Epidermal melanocyte (primary cell): ENCODE measurements around the gene DLG2.
"Not testable (repeated sequence)": the region's sequence is repeated elsewhere in the genome, so short reads cannot be mapped to it uniquely, and the experiment has no call there.

Experiments
- DNase-seq: peaks from one replicate; pipeline ENCODE4 v3.0.0; 2011; ENCODE audit warnings: low spot score; ENCODE audit not compliant: insufficient read length

The DLG2 gene

DNA sequence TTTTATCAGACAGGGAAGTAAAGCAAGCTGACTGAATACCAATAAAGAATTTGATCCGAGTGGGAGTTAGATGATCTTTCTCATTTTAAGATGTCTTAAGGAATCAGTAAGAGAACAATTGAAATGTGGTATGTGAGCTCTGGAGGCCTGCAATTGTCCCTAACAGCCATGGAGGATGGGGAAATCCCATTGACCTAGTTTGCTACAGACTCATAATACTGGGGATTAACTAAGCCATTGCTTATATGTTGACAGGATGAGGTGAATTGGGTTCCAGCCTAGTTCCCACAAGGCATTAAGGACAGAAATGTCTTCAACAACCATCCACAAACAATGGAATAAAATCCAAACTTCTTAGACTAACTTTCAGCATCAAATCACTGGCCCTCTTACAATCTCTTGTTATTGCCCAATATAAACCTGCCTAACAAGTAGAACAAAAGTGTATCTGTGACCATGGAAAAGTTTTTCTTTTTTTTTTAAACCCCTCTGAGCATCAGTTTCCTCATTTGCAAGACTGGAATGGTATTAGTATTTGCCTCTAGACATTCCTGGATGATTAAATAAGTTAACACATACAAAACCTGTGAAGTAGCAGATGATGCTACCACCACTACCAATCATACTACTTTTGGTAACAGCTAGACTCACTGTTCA lies 773.2 kb downstream of the DLG2 start:
- DNase-seq: no peak

DNA sequence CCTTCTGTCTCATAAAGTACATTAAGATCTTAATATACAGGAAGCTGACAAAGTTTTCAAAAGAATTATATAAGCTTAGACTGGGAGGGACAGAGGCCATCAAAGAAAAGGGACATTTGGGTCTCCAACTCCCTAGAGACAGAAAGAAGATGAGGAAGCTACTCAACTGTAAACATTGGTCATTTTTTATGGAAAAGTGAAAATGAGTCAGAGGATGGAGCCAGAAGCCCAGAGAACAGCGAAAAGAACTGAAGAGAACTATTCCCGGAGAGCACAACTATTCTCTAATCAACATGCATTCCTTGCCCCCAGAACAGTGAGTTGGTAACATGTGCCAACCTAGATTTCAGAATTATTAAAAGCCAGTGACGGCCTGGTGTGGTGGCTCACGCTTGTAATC lies 779.3 kb downstream of the DLG2 start:
- DNase-seq: no peak

DNA sequence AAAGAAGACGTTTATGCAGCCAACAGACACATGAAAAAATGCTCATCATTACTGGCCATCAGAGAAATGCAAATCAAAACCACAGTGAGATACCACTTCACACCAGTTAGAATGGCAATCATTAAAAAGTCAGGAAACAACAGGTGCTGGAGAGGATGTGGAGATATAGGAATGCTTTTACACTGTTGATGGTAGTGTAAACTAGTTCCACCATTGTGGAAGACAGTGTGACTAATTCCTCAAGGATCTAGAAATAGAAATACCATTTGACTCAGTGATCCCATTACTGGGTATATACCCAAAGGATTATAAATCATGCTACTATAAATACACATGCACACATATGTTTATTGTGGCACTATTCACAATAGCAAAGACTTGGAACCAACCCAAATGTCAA lies 786.9 kb downstream of the DLG2 start:
- DNase-seq: not testable (repeated sequence)

DNA sequence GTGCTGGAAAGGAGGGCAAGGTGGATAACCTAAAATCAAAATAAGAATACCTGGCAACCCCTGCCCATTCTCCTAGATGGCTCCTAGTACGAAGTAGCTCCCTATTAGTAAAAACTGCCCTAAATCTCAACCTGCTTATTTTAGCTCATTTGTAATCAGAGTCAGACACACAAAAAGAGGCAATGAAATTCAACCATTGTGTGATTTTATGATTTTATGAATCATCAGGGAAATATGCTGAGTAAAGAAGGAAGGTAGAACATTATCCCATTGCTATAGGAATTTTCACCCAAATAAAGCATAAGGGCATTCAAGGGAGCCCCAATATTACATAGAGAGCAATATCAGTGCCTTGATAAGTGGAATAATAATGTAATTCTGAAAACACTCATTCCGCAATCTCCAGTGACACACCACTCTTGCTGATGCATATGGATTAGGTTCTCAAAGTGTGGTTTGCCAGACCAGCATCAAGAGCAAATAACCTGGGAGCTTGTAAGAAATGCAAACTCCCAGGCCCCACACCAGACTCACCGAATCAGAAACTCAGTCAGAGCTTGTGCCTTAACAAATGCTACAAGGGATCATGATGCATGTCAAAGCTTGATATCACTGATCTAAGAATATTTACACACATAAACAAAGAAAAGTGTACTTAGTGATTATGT lies 789.6 kb downstream of the DLG2 start:
- DNase-seq: no peak

DNA sequence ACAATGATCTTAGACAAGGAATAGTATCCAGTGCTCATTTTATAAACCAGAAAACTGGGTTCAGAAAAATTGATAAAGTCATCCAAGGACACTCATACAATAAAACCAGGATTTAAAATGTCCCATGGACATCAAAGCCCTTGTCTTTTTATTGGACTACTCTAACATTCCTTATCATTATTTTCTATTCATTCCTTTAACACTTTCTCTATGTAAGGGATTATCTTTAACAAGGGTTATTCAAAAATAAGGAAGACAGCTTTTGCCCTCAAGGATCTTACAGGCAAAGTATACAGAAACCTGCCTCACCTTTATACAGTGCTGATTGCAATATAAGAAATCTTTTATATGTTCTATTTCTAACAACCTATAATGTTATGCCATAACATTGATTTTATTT lies 790.8 kb downstream of the DLG2 start:
- no peak for DNase-seq

DNA sequence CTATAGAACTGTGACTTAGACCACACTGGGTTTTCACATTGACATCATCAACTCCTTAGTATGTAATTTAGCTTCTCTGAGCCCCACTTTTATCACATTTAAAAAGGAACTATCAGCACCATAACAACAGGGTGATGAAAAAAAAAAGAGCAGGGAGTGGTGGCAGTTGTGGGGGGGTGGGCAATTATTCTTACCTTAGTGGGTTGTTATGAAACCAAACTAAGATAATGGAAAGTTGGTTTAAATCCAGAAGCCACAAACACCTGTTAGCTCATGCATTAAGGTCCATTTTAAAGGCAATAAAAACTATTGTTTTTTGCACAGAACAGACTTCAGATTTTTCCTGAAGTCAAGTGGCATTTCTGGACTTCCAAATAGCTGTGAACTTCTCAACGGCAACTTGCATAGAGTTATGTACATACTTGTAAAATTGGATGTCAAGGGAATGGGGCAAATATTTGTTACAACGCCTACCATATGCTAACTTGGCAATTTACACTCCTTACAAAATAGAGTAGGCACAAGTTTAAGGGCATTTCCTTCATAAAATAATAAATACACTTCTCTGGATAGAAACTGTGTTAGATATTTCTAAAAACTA lies 793.6 kb downstream of the DLG2 start:
- DNase-seq: no peak

DNA sequence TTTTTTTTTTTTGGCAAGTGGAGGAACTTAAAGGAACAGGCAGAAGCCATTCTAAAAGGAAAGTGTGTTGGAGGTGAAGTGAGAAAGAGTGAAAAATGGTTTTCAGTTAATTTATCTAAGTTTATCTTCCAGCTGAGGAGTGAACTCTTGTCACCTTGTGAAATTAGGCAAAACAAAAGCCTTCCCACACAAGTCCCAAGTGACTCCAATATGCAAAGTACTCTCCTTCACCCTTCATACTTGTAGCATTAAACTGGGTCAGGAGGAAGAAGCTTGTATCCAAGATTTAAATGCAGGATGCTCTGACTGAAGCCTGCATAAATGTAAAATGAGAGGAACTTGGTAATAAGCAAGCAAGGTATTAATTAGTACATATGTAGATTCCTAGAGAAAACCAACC lies 796.8 kb downstream of the DLG2 start:
- DNase-seq: no peak

DNA sequence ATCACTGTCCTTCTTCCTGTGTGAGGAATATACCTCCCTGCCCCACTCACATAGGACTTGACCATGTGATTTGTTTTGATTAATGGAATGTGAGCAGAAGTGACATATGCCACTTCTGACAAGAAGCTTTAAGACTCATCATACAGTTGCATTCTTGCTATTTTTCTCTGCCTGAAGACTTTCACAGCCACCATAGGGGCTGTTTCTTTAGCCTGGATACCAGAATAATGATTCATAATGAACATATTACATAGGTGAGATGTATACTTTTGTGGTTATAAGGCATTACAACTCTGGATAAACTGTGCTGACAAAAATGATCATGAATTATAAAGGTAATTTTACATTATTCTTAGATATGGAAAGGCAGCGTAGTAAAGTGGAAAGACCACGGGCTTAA lies 798.0 kb downstream of the DLG2 start:
- DNase-seq: no peak

DNA sequence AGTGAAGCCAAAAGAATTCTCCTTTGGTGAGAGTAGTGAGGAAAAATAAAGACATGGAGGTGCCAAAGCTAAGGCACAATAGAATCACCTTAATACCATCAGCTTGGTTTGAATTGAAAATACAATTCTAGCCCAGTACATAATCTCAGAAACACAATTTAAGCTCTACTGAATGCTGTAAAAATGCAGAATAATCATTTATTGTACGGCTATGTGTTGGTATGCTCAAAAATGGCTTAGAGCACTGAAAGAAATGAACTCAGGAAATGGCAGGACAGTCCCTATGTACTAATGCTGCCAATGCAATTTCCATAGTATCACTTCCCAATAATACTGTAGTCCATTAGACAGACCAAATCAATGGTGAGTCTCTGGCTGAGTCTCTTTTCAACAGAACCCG lies 798.5 kb downstream of the DLG2 start:
- no peak for DNase-seq

DNA sequence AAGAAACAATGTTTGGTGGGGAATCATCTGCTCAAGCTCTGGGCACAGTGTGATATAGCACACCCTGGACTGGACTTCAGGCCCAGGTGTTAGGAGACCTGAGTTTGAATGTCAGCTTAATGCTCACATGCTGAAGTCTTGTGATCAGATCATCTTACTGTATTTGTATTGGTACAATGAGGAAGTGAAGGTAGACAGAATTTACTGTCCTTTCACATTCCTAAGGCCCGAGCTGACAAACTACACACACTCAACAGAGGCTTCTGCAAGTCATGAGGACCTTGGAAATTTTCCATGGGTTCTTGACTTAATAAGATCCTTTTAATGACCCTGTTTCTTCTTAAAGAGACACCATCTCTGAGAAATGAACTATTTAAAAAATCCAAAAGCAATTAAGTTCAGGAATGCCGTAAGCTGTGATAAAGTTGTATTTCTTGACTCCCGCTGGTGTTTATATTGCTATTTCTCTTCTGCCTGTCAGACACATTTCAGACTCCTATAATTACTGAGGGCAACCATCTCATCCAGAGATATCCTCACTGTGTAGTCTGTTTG lies 802.0 kb downstream of the DLG2 start:
- no peak for DNase-seq

DNA sequence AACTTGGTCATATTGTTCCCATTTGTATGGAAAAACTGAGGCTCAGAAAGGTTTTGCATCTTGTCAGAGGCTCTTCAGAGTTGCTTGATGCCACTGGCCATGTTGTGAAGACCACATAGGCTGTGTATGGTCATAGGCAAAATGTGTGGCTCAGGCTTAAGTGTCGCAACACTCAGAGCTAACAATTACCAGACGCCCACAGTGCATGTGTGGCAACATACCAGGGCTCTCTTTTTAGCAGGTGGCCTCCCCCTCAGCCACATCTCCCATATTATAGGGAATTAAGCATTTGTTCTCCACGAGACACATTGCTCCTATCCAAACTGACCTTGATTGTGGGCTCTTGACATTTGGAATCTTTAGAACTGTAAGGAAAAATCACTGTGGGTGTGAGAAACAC lies 802.5 kb downstream of the DLG2 start:
- DNase-seq: no peak

DNA sequence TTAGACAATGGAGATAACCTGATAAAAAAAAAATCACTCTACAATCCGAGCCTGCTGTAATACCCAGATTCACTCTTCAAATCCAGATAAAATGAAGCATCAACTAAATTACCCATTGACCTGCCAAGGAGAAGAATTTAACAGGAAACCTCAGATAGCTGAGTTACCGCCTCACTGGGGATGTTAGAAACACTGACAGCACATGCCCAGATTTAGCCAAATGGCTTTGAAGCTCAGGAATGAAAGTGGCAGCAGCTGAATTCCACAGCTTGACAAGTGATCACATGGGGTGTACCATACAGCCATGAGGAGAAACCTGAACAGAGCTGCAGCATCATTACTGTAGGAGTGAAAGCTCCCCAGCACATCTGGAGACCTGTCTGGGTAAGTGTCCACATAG lies 807.6 kb downstream of the DLG2 start:
- no peak for DNase-seq

DNA sequence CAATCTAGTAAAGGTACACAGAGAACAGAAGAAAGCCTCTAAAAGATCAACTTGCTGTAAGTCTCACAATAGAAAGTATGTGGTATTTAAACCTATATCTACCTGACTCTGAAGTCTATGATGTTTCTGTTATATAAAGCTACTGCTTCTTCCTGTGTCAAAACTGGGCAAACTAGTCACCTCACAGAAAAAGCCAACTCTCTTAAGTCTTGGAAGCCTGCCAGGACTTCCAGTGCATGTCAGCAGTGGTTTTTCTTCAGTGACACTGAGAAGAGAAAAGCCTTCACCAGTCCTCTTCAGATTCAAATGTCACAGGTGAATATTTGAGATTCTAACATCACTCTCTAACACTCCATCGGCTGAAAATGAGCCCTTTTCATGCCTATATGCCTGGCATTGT lies 808.0 kb downstream of the DLG2 start:
- DNase-seq: no peak

DNA sequence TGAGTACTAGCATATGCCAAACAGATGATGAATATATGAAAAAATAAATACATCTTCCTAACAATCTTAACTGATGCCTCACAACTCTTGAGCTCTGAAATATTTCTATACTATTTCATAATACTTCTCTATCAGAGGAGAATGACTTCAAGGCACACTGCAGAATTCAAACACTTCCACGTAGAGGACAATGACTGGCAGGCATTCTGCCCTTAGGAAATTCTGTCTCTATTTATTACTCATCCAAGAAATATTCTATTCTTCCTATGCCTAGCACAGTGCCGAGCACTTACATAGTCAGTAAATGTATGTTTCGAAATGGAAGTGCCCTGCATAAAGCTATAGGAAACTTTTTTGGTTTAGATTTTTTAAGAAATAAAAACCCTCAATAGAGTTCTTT lies 809.1 kb downstream of the DLG2 start:
- no peak for DNase-seq

DNA sequence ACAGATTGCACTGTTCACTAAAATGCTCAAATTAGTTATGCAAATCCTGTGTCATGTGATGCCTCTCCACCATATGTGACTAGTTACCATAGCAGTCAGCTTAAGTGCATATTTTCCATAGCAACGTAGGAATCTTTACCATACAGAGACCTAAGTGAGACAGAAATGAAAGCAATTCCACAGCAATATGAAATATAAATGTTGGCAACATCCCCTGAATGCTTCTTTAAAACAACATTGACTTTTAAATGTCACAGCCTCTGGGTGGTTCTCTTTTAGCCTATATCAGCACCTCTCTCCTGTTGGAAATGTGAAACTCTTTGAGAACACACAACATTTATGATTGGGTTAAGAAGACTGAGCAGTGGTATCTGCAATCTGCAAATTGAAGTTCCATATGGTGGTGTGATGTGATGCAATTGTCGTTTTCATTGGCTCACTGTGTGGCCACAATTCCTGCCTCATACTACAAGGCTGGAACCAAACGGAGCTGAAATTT lies 814.6 kb downstream of the DLG2 start:
- DNase-seq: no peak

DNA sequence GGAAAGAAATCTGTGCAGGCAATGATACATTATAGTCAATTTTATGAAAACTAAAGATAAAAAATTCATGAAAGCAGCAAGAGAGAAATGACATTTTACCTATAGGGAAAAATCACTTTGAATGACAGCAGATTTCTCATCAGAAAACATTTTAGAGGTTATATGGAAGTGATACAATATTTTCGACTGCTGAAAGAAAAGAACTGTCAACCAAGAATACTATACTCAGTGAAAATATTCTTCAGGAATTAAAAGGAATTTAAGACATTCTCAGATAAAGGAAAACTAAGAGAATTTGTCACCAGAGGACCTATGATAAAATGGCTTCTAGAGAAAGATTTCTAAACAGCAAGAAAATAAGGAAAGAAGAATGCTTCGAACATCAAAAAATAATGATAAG lies 820.8 kb downstream of the DLG2 start:
- no peak for DNase-seq

DNA sequence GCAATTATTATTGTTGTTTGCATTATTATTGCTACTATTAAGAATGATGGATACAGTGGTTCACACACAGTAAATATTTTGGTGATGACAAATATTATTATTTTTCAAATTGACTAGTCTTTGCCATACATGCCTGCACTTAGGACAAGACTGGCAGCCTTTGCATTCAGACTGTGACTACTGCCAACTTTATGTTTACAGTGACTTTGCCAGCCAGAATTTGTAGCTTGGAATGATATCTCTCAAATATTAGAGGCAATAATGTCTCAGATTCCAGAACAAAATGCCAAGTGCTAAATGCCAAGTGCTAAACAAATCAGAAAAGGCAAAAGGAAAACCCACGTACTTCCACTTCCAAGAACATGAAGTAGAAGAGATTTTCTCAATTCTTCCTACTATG lies 823.1 kb downstream of the DLG2 start:
- no peak for DNase-seq

DNA sequence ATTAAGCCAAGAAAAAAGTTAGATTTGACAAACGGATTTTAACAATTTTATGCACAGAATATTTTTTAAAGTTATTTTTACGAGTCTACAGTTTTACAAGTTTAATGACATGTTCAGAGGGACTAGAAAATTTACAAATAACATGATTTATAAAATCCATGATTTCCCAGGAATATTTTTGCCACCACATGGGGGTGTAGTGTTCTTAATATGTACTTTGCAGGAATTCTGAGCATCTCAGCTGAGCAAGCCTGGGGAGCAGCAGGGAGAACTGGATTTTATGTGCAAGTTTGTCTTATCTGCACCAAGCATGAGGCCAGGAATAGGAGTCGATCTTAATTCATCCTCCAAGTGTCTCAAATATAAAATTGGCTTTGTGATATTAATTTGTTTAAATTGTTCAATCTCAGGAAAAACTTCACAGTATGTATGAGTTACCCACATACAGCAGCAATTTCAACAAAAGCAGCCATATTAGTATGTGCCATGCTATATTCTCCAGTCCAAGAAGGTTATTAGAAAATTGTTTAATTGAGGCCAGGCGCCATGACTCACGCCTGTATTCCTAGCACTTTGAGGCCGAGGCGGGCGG lies 826.3 kb downstream of the DLG2 start:
- DNase-seq: no peak

DNA sequence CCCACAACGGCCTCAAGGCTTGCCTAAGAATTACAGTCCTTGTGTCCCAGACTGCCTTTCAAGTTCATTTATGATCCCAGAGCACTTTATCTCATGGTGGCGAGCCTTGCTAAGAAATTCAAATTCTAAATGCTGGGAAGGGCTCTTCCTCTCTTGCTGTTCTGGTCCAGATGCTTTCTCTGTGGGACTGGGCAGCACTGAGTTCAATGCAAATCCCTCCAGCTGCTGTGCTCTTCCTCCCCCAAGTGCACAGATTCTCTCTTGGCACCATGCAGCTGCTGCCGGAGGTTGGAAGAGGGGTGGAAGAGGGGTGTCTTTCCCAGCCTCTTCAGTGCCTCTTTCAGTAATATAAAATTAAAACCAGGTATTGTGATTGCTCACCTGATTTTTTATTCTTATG lies 828.0 kb downstream of the DLG2 start:
- no peak for DNase-seq

DNA sequence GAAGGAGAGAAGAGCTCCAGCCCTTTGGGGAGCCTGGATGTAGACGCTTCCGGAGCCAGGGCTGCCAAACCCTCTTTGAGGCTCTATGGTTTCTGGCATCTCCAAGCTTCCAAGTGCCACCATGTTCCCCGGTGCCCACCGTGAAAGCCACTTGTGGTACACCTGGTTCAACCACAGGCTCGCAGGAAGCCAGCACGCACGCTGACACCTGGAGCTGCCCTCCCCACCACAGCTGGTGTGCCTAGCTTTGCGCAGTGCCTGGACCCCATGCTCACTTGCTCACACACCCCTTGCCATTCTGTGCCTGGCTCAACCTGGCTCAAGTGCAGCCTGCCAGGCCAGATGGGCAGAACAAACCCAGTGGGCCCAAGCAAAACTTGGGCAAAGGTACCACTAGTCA lies 831.4 kb downstream of the DLG2 start:
- DNase-seq: no peak

DNA sequence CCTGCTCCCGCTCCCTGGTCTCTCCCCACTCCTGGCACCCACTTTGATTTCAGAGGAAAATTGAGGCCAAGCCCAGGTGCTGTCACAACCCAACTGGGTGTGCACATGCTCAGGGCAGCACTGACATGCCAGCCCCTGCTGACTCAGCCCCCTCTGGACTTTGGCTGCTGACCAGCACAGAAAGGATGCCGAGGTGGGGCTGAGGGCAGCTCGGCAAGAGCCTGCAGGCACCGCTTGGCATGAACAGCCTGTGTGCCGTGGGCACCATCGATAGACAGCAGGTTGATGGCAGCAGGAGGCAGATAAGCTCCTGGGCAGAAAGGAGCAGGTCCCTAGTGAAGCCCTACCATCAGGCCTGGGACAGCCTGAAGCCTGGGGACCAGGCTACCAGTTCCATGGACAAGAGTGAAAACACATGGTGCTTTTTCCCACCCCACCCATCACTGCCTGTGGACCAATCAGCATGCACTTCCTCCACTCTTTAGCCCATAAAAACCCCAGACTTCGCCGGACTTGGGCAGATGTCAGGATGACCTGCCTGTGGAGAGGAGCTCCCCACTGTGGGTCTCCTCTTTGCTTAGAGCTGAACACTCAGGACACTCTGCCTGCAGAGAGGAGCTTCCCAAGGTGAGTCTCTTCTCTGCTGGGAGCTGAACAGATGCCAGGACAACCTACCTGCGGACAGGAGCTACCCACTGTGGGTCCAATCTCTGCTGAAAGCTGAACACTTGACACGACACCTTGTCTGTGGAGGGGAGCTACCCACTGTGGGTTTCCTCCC lies 832.3 kb downstream of the DLG2 start:
- no peak for DNase-seq
